Mucosa of stomach (tissue), 1 donor: ENCODE results near the gene AGPS.
"Not testable (repeated sequence)": the region's sequence is repeated elsewhere in the genome, so short reads cannot be mapped to it uniquely, and the experiment has no call there.

Experiments used
- H3K27me3 ChIP-seq: one replicate; pipeline ENCODE4 v1.7.0; 2013; ENCODE audit warnings: mild to moderate bottlenecking, low read length; ENCODE audit not compliant: control insufficient read depth, insufficient read depth
- H3K36me3 ChIP-seq: one replicate; pipeline ENCODE4 v1.7.0; 2013; ENCODE audit warnings: low read length; ENCODE audit not compliant: control insufficient read depth, insufficient read depth
- H3K4me1 ChIP-seq: one replicate; pipeline ENCODE4 v1.7.0; 2013; ENCODE audit warnings: mild to moderate bottlenecking, low read length; ENCODE audit not compliant: control insufficient read depth, insufficient read depth
- H3K4me3 ChIP-seq: one replicate; pipeline ENCODE4 v1.7.0; 2013; ENCODE audit warnings: low read length
- H3K9ac ChIP-seq: one replicate; pipeline ENCODE4 v1.7.0; 2013; ENCODE audit warnings: mild to moderate bottlenecking, low read length, moderate library complexity
- H3K9me3 ChIP-seq: one replicate; pipeline ENCODE4 v1.7.0; 2013; ENCODE audit warnings: mild to moderate bottlenecking, low read length, moderate library complexity; ENCODE audit not compliant: control insufficient read depth
- donor health status: Pancreatic carcinoma.

AGPS gene

DNA sequence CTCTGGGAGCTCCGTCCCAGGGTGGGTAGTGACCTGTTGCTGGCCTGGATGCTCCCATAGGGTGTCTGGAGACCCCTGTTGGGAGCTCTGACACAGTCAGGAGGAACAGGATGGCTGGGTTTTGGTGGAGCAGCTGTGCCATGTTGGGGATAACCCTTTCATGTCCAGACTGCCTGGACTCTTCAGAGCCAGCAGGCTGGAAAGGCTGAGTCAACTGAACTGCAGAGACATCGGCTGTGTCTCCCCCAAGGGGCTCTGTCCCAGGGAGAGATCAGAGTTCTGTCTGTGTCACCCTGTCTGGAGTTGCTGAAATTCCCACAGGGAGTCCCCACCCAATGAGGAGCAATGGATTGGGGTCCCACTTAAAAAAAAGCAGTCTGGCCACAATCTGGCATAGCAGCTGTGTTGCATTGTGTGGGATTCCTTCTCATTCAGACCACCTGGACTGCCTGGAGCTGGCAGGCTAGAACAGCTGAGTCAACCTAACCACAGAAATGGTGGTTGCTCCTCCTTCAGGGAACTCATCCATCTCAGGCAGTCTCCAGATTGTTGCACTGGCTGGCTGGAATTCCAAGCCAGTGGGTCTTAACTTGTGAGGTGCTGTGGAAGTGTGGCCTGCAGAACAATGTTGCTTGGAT, 37.2 kb downstream of the AGPS start:
- Histone ChIP-seq H3K9ac (no peak overlapping the region), H3K27me3 (no peaks in the 10 kb centered on the region), H3K9me3 (peaks cover 5% of the 10 kb centered on the region), H3K36me3 (peaks cover 13% of the 10 kb centered on the region), H3K4me3 (no peak overlapping the region), H3K4me1 (no peaks in the 10 kb centered on the region)

DNA sequence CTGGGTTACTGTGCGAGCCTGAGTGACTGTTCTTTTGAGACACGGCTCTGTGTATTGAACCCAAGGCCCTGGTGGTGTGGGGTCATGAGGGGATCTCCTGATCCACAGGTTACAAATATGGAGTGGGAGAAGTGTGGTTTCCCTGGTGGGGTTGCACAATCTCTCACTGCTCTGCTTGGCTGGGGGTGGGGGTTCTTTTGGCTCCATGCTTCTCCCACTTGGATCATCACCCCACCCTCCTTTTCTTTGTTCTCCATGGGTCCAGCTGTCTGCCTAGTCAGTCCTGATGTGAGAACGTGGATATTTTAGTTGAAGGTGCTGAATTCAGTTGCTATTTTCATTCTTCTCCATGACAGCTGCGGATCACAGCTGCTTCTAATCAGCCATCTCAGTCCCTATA, 37.8 kb downstream of the AGPS start:
- H3K4me1 ChIP-seq: no peaks in the 10 kb centered on the region
- H3K36me3 ChIP-seq: peaks cover 13% of the 10 kb centered on the region
- no peaks in the 10 kb centered on the region for H3K27me3 ChIP-seq
- H3K4me3 ChIP-seq: no peak overlapping the region
- no peak overlapping the region for H3K9ac ChIP-seq
- peaks cover 5% of the 10 kb centered on the region for H3K9me3 ChIP-seq

DNA sequence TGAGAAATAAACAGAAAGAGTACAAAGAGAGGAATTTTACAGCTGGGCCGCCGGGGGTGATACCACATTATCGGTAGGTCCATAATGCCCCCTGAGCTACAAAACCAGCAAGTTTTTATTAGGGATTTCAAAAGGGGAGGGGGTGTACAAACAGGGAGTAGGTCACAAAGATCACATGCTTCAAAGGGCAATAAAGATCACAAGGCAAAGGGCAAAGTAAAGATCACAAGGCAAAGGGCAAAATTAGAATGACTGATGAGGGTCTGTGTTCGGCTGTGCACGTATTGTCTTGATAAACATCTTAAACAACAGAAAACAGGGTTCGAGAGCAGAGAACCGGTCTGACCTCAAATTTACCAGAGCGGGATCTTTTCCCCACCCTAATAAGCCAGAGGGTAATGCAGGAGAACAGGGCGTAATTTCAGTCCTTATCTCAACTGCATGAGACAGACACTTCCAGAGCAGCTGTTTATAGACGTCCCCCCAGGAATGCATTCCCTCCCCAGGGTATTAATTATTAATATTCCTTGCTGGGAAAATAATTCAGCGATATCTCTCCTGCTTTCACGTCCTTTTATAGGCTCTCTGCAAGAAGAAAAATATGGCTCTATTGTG, 38.6 kb downstream of the AGPS start:
- H3K27me3 ChIP-seq, H3K9ac ChIP-seq, H3K9me3 ChIP-seq, H3K4me3 ChIP-seq, H3K4me1 ChIP-seq: not testable (repeated sequence)
- peaks cover 13% of the 10 kb centered on the region for H3K36me3 ChIP-seq

DNA sequence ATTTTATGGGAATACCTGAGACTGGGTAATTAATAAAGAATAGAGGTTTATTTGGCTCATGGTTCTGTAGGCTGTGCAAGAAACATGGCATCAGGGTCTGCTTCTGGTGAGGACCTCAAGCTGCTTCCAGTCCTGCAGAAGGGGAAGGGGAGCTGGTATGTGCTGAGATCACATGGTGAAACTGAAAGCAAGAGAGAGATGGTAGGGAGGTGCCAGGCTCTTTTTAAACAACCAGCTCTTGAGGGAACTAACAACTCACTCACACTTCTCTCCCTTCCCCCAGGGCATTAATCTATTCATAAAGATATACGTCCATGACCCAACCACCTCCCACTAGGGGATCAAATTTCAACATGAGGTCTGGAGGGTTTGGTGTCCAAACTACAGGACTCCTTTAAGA, 40.1 kb downstream of the AGPS start:
- Histone ChIP-seq H3K4me3 (no peak overlapping the region), H3K9ac (no peak overlapping the region), H3K36me3 (peaks cover 13% of the 10 kb centered on the region), H3K27me3 (no peaks in the 10 kb centered on the region), H3K9me3 (peaks cover 5% of the 10 kb centered on the region), H3K4me1 (no peaks in the 10 kb centered on the region)

DNA sequence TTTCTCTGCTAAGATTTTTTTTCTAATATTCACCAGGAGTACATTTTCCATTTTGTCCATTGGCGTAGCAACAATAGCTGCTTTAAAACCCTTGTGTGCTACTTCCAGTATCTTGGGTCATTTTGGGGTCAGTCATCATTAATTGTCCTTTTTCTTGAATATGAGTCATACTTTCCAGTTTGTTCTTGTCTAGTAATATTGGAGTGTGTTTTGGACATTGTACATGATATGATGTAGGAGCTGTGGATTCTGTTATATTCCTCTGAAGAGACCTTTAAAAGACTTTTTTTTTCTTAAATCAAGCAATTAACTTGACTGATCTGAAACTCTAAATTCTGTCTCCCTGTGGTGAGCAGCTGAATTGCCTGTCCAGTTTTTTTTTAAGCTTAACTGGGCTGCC, 40.8 kb downstream of the AGPS start:
- no peaks in the 10 kb centered on the region for H3K4me1 ChIP-seq
- H3K36me3 ChIP-seq: peaks cover 13% of the 10 kb centered on the region
- no peaks in the 10 kb centered on the region for H3K27me3 ChIP-seq
- no peak overlapping the region for H3K4me3 ChIP-seq
- peaks cover 5% of the 10 kb centered on the region for H3K9me3 ChIP-seq
- no peak overlapping the region for H3K9ac ChIP-seq

DNA sequence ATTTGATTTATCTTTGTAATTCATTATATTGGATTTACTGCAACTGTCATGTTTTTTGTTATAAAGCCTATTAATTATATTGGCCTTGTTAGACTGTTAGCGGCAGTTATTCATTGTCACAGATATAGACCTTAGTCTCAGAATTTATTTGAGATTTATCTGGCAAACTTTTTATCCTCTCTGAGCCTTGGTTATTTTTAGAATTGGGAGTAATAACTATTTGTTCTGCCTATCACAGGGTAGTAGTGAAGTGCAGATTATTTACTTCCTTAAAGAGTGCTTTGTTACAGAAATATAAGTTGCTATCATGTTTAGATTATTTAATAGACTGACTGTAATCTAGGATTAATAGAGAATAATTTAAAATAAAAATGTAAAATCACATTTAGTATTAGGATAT, 41.9 kb downstream of the AGPS start:
- Histone ChIP-seq H3K4me3 (no peak overlapping the region), H3K27me3 (no peaks in the 10 kb centered on the region), H3K9me3 (peaks cover under 1% of the 10 kb centered on the region), H3K36me3 (peaks cover 10% of the 10 kb centered on the region), H3K9ac (no peak overlapping the region), H3K4me1 (no peaks in the 10 kb centered on the region)

DNA sequence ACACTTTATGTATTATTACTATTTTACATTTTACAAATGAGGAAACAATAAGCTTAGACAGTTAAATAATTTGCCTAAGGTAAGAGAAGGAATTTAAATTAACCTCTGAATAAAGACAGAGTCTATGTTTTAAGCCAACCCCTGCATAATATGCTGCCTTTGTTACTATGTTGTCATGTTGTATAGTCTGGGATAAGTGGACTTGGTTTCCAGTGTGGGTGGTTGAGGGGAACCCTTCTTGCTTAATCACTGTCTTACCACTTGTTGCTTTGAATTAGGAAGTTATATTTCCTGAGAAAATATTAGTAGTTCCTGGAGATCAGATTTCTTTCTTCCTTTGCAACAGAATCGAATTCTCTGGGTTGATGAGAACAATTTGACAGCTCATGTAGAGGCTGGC, 52.6 kb downstream of the AGPS start:
- H3K36me3 ChIP-seq: no peaks in the 10 kb centered on the region
- no peaks in the 10 kb centered on the region for H3K9me3 ChIP-seq
- no peak overlapping the region for H3K4me3 ChIP-seq
- H3K27me3 ChIP-seq: no peaks in the 10 kb centered on the region
- H3K9ac ChIP-seq: no peak overlapping the region
- H3K4me1 ChIP-seq: no peaks in the 10 kb centered on the region

DNA sequence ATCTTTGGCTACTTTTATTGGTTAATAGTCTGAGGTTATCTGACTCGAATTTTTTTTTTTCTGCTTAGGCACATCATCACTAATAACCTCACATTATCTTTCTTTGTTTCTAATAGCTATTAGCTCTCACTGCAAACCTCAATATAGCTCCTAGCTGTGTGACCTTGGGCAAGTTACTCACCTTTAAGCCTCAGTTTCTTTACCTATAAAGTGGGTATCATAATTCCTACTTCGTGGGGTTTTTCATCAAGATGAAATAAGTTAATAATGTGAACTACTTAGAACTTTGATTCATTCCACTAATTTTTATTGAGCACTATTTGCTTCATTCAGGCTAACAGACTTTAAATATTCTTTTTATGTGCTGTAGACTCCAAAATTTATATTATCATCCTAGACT, 55.5 kb downstream of the AGPS start:
- Histone ChIP-seq H3K4me3 (no peak overlapping the region), H3K4me1 (no peaks in the 10 kb centered on the region), H3K9me3 (no peaks in the 10 kb centered on the region), H3K27me3 (no peaks in the 10 kb centered on the region), H3K36me3 (no peaks in the 10 kb centered on the region), H3K9ac (no peak overlapping the region)

DNA sequence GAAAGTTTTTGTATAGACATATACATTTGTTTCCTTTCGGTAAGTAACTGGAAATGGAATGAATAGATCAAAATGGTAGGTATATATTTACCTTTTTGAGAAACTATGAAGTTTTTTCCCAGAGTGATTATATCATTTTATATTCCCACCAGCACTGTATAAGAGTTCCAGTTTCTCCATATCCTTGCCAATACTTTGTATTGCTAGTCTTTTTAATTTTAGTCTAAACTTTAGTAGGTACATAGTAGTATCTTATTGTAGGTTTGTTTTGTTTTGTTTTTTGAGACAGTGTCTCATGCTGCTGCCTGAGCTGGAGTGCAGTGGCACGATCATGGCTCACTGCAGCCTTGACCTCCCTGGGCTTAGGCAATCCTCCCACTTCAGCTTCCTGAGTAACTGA, 56.6 kb downstream of the AGPS start:
- Histone ChIP-seq H3K36me3 (no peaks in the 10 kb centered on the region), H3K9ac (no peak overlapping the region)

DNA sequence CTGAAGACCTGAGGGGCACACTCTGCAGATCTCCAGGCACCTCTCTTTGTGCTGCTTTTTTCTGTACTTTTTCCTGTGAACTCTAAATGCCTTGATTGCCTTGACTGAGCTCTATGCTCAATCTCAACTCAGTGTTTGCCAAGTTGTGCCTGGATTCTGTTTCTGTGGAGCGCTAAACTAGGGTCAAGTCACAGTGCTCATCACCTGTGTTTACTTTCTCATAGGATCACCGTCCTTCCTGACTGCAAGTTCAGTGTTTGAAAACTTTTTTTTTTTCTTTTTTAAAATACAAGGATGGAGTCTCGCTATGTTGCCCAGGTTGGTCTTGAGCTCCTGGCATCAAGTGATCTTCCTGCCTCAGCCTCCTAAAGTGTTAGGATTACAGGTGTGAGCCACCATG, 62.6 kb downstream of the AGPS start:
- Histone ChIP-seq H3K9ac (no peak overlapping the region), H3K36me3 (no peaks in the 10 kb centered on the region), H3K4me3 (no peak overlapping the region), H3K4me1 (no peaks in the 10 kb centered on the region), H3K27me3 (no peaks in the 10 kb centered on the region), H3K9me3 (no peaks in the 10 kb centered on the region)

More for the DNA sequence above, 56.6 kb downstream of the AGPS start:
- Histone ChIP-seq H3K27me3 (no peaks in the 10 kb centered on the region), H3K4me3 (no peak overlapping the region), H3K4me1 (no peaks in the 10 kb centered on the region), H3K9me3 (no peaks in the 10 kb centered on the region)

DNA sequence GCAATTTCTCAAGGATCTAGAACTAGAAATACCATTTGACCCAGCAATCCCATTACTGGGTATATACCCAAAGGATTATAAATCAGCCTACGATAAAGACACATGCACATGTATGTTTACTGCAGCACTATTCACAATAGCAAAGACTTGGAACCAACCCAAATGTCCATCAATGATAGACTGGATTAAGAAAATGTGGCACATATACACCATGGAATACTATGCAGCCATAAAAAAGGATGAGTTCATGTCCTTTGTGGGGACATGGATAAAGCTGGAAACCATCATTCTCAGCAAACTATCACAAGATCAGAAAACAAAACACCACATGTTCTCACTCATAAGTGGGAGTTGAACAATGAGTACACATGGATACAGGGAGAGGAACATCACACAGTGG, 67.2 kb downstream of the AGPS start:
- not testable (repeated sequence) for H3K27me3 ChIP-seq, H3K4me1 ChIP-seq, H3K9me3 ChIP-seq, H3K36me3 ChIP-seq, H3K4me3 ChIP-seq, H3K9ac ChIP-seq

DNA sequence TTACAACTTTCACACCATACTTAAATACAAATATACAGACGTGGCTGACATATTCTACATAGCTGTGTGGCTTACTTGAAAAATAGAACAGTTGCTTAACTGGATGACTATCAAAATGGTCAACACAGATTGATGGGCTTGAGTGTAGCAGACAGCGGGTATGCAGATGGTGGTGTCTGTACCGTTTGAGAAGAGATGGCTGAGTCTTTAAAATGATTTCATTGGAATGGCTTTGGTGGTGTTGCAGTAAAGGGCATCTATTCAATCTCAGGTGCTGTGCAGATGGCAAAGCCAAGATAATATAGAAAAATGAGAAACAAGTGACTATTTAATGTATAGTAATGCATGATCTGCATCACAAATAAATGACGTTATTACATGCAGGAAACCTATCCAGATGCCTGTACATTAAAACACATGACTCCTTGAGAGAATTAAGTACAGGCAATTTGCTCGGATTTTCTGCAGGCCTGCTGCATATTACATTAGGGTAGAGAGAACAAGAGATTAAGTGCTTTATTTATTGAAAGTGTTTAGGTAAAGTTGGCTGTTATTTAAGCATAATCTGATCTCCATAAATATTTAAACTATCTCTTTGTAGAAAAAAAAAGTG, 68.5 kb downstream of the AGPS start:
- no peaks in the 10 kb centered on the region for H3K4me1 ChIP-seq
- no peaks in the 10 kb centered on the region for H3K36me3 ChIP-seq
- no peak overlapping the region for H3K4me3 ChIP-seq
- no peaks in the 10 kb centered on the region for H3K27me3 ChIP-seq
- H3K9ac ChIP-seq: no peak overlapping the region
- H3K9me3 ChIP-seq: no peaks in the 10 kb centered on the region
